Prostate gland (tissue), 2 donors: ENCODE results near the gene MYOZ1.

Experiments
- POLR2A ChIP-seq: fragments of 450-650 bp; IDR thresholded peaks from one replicate; pipeline ENCODE4 v1.6.1; 2016; ENCODE audit warnings: antibody characterized with exemption, mild to moderate bottlenecking
- POLR2AphosphoS5 ChIP-seq: sonication (generic); formaldehyde crosslinking; IDR thresholded peaks from one replicate; pipeline ENCODE4 v1.6.1; 2017; ENCODE audit warnings: antibody characterized with exemption
- TF ChIP-seq, protein P1 (sequence below), 4 experiments: fragments of 200-600 bp in 2 of 4; fragments of 450-650 bp in 2 of 4; sonication (generic) in 2 of 4; IDR thresholded peaks; 1 replicate in 3 of 4; 2 replicates in 1 of 4; pipeline ENCODE4 v1.5.1; 2016 to 2019; ENCODE audit warnings: antibody characterized with exemption in 4 of 4, mild to moderate bottlenecking in 2 of 4, moderate library complexity in 2 of 4

DNA sequence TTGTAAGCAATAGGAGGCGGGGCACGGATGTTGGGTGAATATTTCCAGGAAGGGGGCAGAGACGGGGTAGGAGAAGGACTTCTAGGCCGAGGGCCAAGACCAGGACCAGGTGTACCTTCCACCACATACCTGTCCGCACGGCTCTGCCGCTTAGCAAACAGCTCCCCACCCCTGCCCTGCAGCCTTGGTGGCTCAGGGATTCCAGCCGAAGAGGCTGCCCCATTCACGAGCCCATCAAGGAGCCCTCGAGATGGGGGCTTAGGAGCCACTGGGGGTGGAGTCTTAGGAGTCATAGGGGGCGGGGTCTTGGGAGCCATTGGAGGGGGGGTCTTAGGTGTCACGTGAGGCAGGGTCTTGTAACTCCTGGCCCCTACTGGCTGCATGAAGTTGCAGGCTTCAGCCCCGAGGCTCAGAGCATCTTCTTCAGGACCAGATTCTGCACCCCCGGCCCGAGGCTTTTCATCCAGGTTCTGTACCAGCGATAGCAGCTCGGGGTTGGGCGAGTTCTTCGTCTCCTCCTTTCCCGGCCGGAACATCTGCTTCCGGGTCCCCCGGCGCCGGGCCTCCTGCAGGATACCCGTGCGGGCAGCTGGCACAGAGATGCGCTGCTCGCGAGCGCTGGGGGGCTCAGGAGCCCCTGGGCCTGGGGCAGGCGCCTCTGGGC is 6.1 kb upstream of the MYOZ1 start:
- TF ChIP-seq, protein P1, sequence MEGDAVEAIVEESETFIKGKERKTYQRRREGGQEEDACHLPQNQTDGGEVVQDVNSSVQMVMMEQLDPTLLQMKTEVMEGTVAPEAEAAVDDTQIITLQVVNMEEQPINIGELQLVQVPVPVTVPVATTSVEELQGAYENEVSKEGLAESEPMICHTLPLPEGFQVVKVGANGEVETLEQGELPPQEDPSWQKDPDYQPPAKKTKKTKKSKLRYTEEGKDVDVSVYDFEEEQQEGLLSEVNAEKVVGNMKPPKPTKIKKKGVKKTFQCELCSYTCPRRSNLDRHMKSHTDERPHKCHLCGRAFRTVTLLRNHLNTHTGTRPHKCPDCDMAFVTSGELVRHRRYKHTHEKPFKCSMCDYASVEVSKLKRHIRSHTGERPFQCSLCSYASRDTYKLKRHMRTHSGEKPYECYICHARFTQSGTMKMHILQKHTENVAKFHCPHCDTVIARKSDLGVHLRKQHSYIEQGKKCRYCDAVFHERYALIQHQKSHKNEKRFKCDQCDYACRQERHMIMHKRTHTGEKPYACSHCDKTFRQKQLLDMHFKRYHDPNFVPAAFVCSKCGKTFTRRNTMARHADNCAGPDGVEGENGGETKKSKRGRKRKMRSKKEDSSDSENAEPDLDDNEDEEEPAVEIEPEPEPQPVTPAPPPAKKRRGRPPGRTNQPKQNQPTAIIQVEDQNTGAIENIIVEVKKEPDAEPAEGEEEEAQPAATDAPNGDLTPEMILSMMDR (IDR thresholded peaks at IDR 0.05), result peak in 1 of 4 experiments; percentile 7
- TF ChIP-seq POLR2A (no peak), POLR2AphosphoS5 (no peak)
